Dedifferentiated amniotic fluid mesenchymal stem cell (primary cell): ENCODE measurements around the gene KANK2.
A peak's percentile ranks its signal among the peaks of the same experiment; 100 is the strongest.

Source experiments
- DNase-seq: peaks from one replicate; pipeline ENCODE4 v3.0.0-alpha.2; 2016; ENCODE audit errors: extremely low spot score

KANK2 gene

DNA sequence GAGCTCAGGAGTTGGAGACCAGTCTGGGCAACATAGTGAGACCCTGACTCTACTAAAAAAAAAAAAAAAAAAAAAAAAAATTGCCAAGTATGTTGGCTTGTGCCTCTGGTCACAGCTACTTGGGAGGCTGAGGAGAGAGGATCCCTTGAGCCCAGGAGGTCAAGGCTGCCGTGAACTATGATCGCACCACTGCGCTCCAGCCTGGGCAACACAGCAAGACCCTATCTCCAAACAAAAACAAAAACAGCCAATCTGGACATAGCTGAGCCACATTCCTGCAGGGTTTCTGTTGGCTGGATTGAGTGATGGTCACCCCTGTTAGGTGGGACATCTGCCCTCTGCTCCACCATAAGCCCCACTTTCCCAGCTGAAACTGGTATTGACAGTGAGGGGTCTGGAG is 28.5 kb upstream of the KANK2 start:
- no peak for DNase-seq

DNA sequence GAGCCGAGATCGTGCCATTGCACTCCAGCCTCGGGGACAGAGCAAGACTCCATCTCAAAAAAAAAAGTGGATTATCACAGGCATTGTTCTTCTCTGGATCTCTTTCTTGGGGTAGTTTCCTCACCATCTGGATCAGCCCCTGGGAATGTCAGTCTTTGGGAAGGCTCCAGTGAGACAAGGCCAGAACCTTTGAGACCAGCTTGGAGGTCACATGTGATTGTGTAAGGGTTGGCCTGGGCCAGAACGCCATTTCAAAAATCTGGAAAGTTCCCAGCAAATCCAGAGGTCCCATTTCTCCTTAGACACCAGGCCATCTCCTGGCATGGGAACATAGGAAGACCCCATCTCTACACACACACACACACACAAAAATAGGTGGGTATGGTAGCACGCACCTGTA is 27.8 kb upstream of the KANK2 start:
- DNase-seq = no peak

DNA sequence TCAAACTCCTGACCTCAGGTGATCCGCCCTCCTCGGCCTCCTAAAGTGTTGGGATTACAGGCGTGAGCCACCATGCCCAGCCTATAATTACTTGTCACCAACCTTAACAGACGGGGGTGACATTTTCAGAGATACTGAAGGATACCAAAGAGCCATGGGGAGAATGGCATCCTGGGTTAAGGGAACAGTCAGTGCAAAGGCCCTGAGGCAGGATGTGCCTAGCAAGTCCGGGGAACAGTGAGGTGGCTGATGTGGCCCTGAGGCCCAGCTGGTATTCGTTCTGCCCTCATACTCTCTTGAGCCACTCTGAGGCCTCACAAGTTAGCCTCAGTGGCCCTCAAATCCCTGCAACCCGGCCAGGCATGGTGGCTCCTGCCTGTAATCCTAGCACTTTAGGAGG is 27.1 kb upstream of the KANK2 start:
- no peak for DNase-seq

DNA sequence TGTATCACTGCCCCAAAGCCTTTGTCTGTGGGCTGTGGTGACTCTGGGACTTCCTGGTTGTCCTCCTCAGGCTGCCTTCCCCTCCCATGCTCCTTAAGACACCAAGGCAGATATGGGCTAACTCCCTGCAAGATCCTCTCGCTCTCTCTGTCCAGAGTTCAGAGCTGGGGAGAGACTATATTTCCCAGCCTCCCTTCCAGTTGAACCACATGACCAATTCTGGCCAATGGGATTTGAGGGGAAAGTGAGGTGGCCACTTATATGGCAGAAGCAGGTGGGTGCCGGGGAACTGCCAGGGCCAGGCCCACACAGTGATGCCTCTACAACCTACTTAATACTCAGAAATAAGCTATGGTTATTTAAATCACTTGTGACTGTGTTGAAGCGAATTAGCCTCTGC is 25.9 kb upstream of the KANK2 start:
- DNase-seq = no peak

DNA sequence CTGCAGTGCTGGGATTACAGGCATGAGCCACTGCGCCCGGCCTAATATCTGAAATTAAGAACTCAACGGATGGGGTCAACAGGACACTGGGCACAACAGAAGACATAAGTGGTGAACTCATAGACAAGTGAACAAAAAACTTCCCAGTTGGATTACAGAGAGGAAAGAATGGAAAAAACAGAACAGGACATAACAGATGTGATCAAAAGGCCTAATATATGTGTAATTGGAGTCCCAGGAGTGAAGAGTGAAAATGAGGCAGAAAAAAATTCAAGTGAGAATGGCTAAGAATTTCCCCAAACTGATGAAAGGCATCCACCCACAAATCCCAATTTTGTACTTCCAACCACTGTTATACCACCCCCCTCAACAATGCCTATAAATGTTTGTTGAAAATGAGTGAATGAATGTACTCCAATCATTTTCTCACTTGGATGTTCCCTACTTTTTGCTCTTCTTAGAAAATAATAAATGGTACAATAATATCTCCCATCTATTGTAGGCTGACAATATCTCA is 23.8 kb upstream of the KANK2 start:
- no peak for DNase-seq

DNA sequence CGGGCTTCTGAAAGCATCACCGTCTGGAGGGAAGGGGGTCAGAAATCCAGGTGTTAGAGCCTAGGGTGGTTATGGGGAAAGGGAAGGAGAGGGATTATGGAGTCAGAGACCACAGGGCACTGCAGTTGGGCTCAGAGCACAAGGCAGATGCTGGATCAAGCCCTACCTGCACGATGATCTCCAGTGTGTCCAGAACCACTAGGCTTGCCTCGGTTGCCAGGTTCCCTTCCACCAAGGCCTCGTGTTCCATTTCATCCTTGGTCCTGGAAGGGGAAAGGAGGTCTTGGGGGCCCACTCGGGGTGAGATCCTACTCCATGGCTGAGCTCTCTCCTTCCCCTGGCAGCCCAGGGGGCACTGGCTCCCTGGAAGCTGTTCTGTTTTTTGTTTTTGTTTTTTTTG is 17.0 kb upstream of the KANK2 start:
- DNase-seq = no peak

DNA sequence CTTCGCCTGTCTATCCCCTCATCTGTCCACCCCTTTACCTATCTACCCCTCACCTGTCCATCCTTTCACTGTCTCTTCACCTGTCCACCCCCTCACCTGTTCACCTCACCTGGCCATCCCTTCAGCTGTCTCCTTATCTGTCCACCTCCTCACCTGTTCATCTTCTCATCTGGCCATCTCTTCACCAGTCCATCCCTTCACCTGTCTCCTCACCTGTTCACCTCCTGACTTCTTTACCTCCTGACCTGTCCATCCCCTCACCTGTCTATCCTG is 13.2 kb upstream of the KANK2 start:
- no peak for DNase-seq

DNA sequence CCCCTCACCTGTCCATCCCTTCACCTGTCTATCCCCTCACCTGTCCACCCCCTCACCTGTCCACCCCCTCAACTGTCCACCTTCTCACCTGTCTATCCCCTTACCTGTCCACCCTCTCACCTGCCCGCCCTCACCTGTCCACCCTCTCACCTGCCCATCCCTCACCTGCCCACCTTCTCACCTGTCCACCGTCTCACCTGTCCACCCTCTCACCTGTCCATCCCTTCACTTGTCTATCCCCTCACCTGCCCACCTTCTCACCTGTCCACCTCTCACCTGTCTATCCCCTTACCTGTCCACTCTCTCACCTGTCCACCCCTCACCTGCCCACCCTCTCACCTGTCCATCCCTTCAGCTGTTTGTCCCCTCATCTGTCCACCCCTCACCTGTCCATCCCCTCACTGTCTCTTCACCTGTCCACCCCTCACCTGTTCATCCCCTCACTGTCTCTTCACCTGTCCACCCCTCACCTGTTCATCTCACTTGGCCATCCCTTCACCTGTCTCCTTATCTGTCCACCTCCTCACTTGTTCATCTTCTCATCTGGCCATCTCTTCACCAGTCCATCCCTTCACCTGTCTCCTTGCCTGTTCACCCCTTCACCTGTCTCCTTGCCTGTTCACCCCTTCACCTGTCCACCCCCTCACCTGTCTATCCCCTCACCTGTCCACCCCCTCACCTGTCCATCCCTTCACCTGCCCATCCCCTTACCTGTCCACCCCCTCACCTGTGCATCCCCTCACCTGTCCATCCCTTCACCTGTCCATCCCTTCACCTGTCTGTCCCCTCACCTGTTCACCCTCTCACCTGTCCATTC is 12.7 kb upstream of the KANK2 start:
- no peak for DNase-seq

DNA sequence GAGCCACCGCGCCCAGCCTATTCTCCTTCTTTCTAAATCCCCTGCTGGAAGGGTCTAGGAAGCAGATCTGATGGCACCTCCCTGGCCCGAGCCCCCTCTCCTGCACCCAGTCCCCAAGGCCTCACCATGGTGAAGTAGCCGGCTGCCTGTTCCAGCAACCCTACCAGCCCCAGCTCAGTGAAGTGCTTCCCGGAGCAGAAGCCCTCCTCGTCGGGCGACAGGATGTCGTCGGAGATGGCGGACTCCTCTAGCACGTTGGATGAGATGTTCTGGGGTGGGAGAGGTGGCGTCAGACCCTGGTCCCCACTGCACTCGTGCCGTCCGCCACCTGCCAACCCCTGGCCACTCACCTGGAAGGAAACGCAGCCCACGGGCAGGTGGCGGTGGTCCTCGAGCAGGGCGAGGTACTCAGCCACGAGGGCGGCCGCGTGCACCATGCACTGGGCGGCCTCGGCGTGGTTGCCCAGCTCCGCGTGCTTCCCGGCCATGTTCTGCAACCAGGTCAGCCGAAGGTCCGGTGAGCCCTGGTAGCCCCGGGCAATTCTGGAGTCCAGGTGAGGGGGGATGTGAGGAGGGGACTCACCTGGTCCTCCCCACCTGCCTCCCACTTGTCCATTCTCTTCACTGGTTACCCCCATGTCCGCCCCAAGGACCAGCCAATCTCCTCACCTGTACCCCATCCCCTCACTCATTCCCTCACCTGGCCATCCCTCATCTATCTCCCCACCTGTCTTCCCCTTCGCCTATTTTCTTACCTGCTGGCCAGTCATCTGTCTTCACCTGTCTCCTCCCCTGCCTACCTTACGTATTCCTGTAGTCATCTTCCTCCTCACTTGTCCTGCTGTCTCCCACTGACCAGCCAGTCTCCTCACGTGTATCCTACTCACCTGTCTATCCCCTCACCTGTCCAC is 11.5 kb upstream of the KANK2 start:
- no peak for DNase-seq

DNA sequence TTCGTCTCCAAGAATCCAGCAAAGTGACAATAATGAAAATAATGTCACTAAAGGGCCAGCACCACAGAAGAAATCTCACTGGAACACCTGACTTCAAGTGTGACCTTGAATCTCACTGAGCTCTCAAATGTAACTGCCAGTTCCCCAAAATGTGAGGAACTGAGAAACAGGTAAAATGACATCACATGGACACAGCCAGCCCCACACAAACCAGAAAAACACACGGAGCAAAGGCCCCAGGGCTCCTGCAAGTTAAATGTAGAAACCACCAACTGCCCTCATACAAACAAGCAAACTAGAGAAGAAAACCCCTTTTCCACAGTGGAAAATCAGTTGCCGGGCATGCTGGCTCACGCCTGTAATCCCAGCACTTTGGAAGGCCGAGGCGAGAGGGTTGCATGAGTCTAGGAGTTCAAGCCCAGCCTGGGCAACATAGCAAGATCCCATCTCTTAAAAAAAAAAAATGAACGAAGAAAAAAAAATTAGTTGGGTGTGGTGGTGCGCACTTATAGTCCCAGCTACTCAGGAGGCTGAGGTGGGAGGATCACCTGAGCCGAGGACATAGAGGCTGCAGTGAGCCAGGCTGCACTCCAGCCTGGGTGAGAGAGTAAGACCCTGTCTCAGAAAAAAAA is 8.7 kb upstream of the KANK2 start:
- no peak for DNase-seq

DNA sequence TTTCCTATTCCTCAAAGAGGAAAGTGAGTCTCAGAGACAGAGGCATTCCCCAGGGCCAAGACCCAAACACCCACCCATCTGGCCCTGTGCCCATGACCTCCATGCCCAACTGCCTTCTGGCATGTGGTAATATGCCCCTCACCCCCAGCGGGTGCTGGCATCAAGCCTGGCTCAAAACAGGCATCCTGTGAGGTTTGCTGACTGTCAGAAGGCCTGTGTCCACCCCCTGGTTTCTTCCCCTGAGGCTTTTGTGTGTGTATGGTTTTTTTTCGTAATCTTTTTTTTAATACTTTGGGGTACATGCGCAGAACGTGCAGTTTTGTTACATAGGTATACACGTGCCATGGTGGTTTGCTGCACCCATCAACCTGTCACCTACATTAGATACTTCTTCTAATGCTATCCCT is 7.6 kb upstream of the KANK2 start:
- no peak for DNase-seq

DNA sequence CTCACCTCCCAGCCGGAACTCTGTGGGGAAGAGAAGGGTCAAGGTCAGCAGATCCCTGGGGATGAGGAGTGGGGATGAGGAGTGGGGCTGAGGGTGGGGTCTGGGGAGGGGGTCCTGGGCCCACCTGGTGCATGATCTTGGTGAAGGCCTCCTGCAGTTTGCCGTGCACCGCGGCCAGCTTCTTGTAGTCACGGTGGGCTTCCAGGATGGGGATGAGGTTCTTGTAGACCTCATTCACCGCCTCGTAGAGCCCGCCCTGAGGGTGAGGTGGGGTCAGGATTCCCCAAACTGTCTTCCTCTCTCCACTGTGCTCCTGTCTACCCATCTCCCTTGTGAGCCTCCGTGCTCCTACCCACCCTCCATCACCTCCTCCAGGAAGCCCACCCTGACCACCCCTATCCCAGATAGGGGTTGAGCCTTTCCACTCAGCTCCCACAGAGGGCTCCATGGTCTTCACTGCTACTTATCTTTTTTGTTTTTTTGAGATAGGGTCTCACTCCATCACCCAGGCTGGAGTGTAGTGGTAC is 6.8 kb upstream of the KANK2 start:
- no peak for DNase-seq

DNA sequence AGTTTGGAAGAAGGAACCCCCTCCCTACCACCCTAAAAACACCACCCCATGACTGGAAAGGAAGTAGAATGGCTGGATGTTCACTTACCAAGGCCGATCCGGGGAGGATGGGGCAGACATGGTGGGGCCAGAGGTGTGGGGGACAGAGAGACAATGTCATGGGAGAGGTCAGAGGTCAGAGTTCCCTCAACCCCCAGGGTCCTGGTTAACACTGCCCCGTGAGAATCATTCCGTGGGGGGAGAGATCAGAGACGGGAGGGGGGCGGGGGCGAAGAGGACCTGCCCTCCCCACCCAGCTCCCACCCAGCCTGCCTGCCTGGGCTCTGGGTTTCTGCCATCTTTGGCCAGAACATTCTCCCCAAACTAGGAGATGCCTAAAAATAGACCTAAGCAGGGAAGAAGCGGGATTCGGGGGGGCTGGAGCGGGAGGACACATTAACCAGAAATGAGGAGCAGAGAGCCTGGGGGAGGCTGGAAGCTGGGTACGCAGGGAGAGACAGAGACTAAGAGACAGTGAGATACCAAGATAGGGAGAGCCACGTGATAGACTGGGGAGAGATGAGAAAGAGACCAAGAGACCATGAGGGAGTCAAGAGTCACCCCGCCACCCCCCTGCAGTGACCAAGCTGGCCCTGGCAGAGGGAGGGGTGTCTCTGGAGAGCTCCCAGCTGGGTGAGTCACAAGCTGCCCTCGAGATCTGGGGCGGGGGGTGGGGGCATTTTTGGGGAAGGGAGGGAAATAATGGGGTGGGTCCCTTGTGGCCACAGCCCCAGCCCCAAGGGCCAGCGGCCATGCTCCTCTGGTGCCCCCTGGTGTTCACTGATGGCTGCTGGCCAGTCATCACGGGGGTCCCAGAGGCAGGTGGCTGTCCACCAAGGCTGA is 6.1 kb upstream of the KANK2 start:
- peak; percentile 47 for DNase-seq

DNA sequence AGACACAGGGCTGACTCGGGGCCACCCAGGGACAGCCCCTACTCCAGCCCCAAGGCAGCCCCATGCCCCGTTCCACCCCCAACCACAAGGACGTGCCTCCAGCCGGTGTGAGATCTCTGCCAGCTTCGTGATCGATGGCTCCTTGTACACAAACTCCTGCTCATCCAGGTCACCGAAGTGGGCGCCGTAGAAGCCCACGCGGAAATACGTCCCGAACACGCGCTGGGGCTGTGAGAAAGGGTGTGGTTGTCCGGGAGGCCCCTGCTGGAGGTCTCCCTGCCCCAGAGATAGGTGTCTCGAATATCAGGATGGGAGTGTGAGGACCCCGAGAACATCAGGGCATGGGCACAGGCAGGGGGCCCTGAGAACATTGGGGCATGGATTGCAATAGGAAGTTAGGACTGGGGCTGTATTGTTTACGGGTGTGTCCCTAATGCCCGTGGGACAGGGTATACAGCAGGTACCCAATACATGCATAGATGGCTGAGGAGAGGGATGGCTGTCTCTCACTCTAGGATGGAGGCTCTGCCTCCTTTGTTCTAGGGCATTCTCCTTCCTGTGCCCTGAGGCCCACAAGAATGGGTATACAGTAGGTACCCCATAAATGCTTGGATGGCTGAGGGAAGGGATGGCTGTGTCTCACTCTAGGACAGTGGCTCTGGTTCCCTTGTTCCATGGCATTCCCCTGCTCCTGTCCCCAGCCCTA is 5.3 kb upstream of the KANK2 start:
- no peak for DNase-seq

DNA sequence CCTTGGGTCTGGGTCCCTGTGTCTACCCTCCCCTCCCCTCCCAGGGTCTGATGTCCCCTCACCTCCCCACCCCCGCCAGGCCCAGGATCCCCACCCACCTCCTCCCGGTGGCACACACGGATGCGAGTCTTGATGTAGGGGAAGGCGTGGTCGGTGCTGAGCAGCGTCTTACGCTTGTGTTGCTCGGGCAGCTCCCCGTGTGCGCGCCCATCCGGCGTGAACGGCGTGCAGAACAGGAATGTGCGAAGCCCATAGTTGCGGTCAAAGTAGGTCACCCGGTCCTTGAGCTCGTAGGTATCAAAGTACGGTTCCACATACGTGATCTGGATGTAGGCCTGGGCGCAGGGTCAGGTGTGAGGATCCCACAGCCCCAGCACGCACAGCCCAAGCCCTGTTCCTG is 4.4 kb upstream of the KANK2 start:
- no peak for DNase-seq

DNA sequence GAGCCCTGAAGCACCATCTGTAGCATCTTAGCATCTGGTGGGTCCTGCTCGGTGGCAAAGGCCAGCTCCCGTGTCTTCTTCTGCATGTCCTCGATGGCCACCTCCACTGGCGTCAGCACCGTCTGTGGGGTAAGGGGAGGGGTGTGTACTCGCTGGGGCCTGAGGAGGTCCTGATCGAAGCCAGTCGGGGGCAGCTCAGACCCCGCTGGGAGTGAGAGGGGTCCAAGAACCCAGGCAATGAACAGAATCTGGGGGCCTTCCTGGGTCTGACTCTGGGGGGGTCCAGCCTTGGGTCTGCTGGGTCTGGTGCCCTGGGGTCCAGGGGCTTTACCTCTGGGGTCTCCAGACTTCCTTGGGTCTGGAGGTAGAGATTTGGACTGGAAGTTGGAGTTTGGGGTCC is 3.6 kb upstream of the KANK2 start:
- no peak for DNase-seq

DNA sequence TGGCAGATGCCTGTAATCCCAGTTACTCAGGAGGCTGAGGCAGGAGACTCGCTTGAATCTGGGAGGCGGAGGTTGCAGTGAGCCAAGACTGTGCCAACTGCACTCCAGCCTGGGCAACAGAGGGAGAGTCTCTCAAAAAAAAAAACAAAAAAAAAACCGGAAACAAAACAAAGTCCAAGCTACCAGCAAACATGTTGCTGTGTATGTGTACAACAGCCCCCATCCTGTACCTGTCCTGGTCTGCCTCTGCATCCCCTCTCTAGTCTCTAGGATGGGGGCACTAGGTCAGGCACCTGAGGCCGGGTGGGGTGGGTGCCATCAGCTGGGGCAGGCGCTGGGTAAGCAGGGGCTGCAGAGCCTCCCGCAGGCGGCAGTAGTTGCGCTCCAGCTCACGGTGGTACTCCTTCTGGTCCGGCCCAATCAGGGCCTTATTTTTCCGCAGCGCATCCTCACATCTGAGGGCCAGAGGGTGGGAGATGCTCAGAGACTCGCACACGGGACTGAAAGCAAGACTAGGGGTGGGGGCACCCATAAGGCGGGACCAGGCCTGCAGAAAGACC is 2.8 kb upstream of the KANK2 start:
- no peak for DNase-seq

DNA sequence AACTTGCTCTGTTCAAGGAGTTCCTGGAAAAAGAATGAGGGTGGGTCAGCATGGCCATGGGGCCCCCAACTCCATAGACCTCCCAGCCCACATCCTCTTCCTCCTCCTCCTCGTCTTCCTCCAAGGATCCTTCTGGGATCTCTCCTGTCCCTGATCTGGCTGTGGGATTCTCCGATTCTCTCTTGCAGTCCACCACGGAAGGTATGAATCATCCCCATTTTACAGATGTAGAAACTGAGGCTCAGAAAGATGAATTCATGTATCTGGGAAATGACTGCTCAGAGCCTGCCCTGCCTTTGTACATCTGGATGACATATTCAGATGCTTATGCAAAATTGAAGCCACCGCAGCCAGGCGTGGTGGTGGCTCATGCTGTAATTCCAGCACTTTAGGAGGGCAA is 2.2 kb upstream of the KANK2 start:
- DNase-seq = no peak

DNA sequence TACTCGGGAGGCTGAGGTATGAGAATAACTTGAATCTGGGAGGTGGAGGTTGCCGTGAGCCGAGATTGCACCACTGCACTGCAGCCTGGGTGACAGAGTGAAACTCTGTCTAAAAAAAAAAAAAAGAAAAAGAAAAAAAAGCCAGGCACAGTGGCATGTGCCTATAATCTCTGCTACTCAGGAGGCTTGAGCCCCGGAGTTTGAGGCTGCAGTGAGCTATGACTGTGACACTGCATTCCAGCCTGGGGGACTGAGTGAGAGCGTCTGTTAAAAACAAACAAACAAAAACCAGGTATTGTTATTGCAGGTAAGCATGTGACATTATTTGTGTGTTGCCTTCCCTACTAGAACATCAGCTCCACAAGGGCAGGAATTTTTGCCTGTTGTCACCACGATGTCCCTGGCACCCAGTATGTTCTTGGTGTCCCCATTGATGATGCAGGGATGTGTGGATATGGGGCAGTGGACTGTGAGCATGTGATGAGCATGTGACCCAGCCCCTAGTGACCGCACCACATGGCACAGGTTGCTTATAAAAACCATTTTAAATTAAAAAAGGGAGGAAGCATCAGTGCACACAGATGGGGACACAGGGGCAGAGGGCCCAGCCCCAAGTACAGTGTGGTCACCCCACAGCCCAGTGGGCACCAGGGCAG is 1.6 kb upstream of the KANK2 start:
- DNase-seq = no peak

DNA sequence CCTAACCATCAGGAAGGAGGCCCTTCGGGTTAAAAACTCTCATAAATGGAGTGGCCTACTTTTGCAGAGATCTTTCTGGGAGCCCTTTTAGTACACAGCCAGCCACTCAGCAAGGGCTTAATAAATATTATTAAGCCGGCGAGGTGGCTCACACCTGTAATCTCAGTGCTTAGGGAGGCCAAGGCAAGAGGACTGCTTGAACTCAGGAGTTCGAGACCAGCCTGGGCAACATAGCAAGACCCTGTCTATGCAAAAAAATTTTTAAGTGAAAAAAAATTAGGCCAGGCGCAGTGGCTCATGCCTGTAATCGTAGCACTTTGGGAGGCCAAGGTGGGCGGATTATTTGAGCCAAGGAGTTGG is 810 bp upstream of the KANK2 start:
- DNase-seq = no peak
